ENCODE measurements around the gene SNF8.

The SNF8 gene

DNA sequence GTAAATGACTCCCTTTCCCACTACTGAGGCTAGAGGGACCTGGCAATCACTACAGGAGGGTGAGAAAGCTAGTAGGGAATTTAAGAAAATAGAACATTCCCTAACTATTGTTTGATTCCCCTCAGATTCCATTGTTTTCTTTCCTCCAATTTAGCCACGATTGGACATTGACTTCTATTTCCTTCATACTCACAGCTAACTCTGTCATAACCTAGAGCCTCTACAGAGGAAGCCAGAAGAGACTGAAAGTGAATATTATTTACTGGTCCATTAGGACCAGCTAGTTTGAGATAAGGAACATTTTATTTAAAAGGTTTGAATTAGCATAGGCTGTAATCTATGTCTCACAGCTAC is 14.9 kb downstream of the SNF8 start:
- DNase-seq (ENCODE audit: low read depth in 2 of 2), result no peak

DNA sequence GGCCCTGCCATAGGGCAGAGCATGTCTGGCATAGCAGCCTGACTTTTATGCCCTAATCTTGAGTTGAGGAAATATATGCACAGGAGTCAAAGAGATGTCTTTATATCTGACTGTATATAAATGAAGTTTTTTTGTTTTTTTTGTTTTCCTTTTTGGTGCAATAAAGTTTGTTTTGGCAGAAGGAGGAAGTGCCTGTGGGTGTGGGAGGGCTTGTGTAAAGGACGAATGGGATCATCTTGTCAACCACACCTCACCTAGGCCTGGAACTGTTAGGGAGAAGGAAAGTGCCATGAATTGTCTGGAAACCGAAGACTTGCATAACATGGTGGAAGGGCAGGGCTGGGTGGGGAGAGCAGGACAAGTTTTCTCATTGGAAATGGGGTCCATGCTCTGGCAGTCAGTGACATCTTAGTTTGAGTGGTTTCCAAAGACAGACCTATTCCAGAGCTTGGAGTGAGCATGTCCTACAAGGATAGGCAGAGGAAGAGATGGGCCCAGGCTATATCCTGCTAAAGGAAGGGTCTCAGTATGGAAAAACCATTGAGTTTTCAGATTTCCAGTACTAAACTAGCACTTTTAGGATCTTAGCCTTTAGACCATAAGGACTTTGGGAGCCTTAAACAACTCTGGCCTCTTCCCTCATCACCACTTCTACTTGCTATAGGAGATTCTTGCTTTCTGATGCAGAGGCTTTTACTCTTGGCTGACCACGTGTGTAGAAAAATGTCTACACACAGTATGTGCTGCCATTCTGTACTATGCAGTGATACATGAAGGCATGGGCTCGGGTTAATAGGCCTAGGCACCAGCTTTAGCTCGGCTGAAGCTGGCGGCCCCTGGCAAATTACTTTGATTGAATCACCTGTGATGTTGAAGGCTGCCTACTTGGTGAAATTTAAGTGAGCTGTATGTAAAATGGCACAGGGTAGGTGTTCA is 15.5 kb downstream of the SNF8 start:
- no peak for DNase-seq (ENCODE audit: low read depth in 2 of 2)

DNA sequence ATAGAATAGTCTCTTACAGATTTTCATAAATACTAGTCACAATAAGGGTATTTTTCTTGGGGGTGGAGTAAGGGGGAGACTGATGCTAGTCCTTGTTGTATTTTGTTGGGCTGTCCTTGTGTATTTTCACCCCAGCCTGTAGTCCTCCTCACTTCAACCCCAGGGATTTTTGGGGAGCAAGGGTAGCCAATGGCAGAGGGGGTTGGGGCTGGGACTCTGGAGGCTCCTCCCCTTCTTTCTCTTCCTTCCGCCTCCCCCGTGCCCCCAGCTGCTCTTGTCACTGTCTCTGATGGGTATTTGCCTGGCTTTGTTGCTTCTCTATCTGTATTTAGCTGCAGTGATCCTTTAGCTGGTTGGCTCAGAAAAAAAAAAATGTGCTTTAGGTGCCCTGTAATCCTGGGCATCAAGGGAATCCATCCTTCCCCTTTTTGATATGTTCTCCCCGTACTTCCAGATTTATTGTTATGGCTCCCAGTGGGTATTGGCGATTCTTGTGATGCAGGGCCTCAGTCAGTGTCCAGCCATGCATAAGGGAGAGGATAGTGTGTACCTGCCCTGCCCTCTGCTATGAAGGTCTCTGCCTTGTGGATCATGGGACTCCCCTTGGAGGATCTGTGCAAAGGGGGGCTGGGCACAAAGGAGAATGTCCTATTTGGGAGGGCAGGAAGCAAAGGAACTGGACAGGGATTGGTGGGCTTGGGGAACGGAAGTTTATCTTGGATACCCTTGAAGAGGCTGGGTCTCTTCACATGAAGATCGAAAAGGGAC is 16.5 kb downstream of the SNF8 start:
- no peak for DNase-seq (ENCODE audit: low read depth in 2 of 2)

DNA sequence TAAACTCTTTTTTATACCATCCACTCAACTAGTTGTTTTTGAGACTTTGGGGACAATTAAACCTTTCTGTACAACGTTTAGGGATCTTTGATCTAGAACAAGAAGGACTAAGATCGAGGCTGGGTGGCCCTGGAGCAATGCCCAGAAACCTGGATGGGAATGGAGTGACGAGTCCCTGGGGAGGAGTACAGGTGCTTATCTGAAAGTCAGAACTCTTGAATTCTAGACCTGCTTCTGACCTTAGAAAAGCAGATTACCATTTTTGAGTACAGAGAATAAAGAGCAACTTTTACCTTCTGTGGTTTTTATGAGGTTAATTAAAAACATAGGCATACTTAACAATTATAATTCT is 18.7 kb downstream of the SNF8 start:
- DNase-seq (ENCODE audit: low read depth in 2 of 2), result no peak

DNA sequence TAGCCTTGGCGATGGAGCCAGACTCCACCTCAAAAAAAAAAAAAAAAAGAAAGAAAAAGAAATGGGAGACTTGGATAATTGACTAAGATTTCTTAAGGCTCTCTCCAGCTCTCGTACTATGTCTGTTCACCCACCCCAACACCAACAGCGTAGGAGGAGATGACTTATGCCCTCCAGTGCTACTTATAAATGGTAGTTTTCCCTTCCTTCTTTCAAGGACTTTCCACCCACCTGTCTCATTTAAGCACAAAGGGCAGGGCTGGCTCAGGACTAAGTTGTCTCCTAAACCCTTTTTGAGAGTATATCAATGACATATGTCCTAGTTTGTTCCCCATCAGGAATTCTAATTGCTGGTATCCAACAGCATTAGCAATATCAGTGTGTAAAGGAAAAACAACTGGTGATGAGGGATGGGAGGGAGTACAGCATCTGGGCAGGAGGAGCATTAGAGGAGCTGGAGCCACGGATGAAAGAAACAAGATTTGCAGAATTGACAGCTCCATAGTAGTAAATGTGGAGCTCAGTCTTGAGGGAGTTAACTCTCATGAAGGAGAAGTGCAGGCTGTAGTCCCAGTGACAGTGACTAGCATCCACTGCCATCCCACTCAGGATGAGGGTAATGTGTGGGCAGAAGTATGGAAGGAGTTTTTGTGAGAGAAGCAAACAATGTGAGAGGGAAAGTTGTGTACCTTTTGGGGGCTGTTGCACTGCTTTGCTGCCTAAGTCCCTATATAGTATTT is 19.2 kb downstream of the SNF8 start:
- DNase-seq (ENCODE audit: low read depth in 2 of 2), result no peak

DNA sequence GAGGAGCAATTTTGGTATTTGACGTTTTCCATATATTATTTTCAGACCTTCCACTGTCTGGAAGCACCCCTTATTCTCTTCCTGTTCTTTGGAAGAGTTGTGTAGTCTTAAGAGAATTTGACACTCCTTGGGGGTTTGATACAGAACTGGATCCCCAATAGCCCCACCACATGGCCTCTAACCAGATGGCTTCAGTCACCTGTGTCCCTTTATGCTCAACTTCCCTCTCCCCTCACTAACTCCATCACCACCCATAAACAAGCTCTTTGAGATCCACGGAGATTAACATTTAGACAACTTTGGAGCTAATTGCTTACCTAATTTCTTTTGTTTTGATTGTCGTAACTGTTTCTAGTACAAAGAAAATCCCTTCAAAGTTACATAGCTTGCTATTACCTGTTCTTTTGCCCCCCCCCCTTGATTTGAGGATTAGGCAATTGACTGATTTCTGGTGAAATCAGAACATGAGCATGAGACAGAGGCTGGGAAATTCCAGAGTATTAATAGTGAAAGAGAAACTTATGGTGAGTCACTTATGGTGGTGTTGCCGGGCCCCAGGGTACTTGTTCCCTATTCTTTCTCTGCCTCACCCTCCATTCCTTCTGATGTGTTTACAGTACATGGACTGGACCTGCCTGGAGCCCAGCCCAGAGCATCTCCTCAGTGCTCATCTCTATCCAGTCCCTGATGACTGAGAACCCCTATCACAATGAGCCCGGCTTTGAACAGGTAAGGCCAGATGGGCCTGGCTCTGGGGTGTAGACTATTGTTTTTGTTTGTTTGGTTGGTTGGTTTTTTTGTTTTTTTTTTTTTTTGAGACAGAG is 29.0 kb downstream of the SNF8 start:
- peak; percentile 46 to 50 for DNase-seq (ENCODE audit: low read depth in 2 of 2)

DNA sequence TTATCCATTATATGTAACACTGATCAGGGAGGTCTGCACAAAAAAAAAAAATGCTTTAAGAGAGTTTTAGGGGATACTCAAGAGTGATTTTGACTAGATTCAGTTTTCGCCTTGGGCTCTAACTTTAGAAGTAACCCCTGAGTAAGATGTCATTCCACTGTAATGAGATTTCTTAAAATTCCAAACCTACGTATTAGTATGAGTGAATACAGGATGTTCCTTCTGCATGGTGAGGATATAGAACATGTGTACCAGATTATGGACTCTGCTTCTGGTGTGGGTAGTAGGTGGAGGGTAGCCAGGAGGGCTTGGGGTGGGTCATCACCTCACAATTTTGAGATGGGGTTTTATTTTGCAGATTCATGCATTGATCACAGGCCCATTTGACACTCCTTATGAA is 32.2 kb downstream of the SNF8 start:
- DNase-seq (ENCODE audit: low read depth in 2 of 2), result no peak

DNA sequence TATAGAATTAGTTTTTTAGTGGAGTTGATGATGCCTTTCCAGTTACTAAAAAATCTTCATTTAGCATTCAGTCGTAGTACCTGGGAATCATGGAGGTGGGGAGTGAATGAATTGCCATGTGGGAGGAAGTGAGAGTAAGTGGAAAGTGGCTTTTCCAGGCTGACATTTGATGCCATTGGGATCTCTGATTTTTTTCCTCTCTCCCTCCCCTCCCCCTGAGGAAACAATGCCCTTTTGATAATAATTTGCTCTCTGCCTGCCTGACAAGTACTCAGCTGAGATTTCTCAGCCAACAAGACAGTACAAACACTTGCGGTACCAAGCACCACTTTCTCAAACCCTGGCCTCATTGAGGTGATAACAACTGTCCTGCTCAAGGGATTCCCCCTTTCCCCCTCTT is 34.3 kb downstream of the SNF8 start:
- DNase-seq (ENCODE audit: low read depth in 2 of 2), result no peak

DNA sequence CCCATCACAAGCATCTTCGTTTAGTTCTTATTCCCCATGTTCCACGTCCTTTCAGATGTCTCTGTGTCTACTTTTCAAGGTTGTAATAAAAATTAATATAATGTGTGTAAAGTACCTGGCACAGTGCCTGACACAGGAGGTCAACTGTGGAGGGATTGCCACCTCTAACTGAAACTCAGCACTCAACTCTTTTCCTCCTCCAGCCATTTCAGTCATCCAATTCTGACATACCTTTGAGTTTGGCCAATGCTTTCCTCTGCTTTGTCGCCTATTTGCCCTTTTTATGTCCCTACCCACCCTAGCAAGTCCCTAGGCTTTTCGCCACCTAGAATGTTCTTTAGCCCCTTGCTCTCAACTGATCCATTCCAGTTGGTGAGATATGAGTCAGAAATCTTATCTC is 34.9 kb downstream of the SNF8 start:
- no peak for DNase-seq (ENCODE audit: low read depth in 2 of 2)

DNA sequence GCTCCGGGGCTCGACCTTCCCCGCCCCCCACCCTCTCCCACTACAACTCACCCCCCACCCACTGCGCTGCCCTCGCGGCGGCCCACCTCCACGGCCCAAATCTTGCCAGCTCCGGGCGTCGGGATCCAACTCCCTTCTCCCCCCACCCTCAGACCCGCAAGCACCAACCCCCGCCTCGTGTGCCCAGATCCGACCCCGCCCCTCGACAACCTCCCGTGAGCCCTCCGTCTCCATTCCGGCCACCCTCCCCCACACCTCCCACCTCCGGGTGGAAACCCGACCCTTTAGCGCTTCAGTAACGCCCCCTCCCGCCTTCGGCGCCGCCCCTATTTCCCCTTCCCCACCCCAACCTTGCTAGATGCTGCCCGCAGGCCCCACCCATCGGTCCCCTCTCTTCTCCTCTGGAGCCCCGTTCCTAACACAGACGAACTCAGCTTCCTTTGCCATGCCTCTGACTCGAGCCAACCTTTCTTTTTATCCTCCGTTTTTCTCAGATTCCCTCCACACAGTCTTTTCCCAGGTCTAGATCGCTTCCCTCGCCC is 35.7 kb downstream of the SNF8 start:
- DNase-seq (ENCODE audit: low read depth in 2 of 2), result peak; percentile 74 to 80

DNA sequence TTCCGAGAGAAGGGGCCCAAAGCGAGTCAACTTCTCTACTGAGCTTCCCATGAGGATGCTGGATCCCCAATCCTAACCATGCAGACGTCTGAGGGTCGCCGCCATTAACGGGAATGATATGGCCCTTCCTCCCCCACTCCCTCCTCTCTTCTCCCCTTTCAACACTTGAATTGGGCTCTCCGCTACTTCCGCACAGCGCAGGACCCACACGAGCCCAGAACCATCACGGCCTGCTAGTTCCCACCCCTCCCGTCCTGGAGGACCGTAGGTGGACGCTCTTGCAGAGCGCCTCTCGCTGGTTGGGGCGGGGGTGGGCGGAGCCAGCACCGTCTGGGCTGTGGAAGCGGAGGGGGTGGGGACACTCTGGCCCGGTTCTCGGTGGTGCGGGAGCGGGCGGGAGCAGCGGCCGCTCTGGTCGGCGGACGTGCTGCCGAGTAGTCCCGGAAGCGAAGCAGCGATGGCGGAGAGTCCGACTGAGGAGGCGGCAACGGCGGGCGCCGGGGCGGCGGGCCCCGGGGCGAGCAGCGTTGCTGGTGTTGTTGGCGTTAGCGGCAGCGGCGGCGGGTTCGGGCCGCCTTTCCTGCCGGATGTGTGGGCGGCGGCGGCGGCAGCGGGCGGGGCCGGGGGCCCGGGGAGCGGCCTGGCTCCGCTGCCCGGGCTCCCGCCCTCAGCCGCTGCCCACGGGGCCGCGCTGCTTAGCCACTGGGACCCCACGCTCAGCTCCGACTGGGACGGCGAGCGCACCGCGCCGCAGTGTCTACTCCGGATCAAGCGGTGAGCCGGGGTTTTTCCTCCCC is 36.4 kb downstream of the SNF8 start, which contains the start of gene UBE2Z:
TSS of gene UBE2Z (plus strand) at position 361 of the 797 bp plus-strand sequence. CDS start at position 458, 97 bp downstream.
- peak; percentile 90 to 91 for DNase-seq (ENCODE audit: low read depth in 2 of 2)

DNA sequence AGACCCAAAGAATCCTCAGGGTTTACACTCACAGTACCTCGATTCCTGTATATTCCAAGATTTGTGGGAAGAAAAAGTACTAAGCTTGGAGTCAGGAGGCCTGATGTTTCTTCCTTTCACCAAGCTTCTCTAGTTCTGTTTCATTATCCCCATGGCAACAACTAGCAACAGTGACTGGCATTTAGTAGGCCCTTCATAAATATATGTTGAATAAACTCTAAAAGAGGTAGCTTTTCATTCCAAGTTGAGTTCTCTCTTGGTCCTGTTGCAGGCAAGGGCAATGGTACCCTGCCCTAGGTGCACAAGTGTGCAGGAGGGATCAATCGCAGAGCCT is 37.0 kb downstream of the SNF8 start:
- DNase-seq (ENCODE audit: low read depth in 2 of 2), result peak; percentile 6 to 7

DNA sequence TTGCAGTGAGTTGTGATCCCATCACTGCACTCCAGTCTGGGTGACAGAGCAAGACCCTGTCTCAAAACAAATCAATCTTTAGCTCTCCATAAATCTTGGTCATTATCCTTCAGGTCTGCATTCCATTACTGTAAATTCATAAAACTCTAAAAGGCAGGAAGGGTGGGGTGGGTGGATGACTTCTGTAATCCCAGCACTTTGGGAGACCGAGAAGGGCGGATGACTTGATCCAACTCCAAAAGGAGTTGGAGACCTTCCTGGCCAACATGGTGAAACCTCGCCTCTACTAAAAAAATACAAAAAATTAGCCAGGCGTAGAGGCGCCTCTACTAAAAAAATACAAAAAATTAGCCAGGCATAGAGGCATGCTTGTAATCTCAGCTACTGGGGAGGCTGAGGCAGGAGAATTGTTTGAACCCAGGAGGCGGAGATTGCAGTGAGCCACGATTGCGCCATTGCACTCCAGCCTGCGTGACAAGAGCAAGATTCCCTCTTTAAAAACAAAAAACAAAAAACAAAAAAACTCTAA is 38.6 kb downstream of the SNF8 start:
- DNase-seq (ENCODE audit: low read depth in 2 of 2), result no peak

DNA sequence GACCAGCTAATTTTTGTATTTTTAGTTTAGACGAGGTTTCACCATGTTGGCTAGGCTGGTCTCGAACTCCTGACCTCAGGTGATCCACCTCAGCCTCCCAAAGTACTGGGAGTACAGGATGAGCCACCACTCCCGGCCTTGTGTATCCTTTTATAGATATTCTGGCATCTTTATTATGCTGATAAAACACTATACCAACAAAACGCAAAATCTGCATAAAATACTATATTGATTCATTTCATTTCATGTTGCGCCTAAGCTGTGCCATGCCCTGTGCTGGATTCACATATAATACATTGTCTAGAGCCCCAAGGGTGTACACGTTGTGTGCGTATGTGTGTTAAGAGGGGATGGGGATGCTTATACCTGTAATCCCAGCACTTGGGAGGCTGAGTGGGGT is 40.2 kb downstream of the SNF8 start:
- DNase-seq (ENCODE audit: low read depth in 2 of 2), result no peak

DNA sequence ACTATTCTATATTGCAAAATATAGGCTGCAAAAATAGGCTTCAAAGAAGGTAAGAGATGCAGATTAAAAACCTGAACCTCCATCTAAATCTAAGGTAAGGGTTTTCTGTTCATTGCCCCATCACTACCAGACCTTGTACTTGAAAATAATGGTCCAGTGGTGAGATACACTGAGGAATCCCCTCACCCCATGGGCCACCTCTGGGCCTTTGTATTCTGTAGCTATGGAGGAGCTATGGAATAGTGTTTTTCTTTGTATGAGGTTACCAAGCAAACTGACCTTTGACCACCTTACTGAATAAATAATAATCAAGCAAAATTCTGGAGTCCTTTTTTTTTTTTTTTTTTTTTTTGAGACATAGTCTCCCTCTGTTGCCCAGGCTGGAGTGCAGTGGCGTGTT is 41.2 kb downstream of the SNF8 start:
- no peak for DNase-seq (ENCODE audit: low read depth in 2 of 2)

DNA sequence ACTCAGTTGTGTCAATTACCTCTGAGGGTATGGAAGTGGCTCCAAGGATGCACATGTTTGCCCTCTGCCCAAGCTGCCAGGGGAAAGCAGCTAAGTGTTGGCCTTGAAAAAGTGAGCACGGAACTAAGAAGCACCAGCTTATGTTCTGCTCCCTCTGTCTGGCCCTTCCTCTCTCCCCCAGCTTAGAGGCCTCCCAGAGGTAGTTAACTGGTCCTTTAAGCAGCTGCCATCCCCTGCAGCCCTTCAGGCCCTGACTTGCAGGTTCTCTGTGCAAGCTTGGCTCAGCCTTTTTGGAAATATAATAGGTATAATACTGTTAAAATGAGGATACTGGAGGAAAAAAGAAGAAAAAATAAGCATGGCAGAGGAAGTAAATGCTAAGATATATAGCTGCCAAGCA is 43.4 kb downstream of the SNF8 start:
- DNase-seq (ENCODE audit: low read depth in 2 of 2), result no peak

DNA sequence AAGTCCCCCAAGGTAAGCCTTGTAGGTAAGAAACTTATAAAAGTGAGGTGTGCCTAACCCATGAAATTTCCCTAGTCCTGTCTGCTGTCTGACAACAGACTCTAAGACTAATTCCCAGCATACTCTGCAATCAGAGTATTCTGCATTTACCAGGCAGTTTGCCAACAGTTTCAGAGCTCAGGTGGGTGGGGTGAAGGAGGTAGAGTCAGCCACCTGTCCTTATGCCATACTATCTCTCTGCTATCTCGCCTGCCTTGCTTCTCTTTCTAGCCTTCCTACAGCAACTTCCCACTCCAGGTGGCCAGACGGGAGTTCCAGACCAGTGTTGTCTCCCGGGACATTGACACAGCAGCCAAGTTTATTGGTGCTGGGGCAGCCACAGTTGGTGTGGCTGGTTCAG is 49.8 kb downstream of the SNF8 start:
- no peak for DNase-seq (ENCODE audit: low read depth in 2 of 2)

DNA sequence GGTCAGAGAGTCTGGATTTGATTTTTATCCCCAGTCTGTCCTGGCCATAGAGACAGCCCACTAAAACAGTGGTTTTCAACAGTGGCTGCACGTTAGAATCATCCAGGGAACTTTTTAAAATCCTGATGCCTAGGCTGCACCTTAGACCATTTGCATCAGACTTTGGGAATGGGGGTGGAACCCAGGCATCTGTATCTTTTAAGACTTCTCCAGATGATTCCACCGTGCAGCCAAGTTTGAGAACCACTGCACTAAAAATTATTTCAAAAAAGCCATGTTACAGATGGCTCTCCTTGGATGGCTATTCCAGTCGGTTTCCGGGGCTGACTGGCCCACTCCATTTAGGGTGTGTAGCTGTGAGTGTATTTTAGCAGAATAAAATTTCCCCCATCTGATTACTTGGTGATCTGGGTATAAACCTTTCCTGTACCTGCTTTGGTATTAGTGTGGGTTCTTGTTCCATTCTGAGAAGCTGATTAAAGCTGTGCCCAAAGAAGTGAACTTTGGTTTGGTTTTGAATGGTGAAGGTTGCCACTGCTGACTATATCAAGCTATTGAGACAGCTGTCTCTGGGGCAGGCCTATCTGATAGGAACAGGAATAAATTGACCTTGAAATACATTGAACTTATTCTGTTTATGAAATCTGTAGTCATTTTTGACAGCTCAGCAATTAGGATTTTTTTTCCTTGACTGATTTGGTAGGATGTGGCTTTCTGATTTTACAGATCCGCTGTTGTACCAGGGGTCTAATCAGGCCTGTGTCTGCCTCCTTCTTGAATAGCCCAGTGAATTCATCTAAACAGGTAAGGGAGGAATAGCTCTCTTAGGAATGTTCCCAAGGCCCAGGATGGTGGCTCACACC is 50.8 kb downstream of the SNF8 start:
- DNase-seq (ENCODE audit: low read depth in 2 of 2), result no peak

DNA sequence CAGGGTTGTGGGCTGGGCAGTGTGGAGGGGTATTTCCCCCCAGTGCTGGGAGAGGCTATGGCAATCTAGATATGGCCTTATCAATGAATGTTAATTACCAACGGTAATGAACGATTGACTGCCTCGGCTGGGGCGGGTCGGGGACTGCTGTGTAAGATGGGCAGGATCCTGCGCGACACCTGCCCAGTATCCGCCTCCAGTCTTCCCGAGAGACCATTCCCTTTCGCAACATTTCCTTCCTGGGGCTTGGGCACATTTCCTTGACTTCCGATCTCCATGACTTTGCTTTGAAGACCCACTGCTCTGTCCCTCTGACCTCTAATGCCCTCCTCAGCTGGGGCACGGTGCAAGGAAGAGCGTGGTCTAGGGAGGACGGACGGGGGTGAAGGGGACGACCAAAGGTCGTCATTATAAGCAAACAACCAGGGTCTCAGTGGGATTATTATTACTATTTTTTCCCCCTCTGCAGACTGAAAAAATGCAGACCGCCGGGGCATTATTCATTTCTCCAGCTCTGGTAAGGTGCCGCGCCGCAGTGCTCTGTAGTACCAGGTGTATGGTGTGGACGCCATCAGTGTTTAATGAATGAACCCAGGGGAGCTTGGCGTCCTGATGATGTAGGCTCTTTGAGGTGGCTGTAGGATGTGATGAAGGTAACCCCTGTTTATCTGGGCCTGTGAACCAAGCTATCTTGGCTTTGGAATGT is 51.5 kb downstream of the SNF8 start:
- no peak for DNase-seq (ENCODE audit: low read depth in 2 of 2)

Measured in fibroblast of skin of left quadriceps (primary cell).